ENCODE data around the gene MS4A5.
"Not testable (repeated sequence)": the region's sequence is repeated elsewhere in the genome, so short reads cannot be mapped to it uniquely, and the experiment has no call there.

The MS4A5 gene

DNA sequence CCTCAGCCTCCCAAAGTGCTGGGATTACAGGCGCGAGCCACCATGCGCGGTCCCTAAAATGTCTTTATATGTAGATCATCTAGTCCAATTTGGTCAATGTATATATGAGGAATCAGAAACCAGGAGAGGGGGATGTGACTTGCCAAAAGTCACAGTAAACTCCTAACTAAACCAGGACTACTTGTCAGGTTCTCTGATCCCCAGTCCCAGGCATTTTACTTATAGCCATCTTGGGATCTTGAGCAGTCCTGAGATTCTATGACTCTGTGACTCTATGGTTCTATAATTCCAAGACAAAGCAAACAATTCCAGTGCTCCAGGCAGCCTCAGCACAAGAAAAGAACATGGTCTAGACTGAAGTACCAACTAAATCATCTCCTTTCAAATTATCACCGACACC is at the start of gene MS4A5:
Gene MS4A5, plus strand, starts transcription at position 301 of the 400 bp plus-strand sequence. CDS start 103 bp downstream, outside the sequence.
- no peak for DNase-seq

GRCh38 chr11:60389279-60389910 is 40.0 kb upstream of the MS4A5 start:
- no peak for DNase-seq

DNA sequence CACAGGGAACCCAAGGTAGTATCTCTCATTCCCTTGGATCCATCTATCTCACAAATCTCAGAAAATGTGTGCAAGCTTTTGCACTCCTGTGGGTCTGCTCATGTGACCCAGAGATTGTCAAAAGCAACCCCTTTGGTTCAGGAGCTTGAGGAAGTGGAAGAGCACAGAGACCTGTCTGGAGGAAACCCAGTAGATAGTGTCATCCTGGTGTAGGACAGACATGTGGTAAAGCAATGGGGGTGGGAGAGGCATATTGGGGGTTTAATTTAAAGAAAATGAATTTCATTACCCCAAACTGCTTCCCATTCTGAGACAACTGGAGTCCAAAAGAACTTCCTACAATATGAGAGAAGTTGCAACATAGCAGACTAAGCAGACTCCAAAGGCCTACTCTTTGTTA is 39.0 kb upstream of the MS4A5 start:
- no peak for DNase-seq

DNA sequence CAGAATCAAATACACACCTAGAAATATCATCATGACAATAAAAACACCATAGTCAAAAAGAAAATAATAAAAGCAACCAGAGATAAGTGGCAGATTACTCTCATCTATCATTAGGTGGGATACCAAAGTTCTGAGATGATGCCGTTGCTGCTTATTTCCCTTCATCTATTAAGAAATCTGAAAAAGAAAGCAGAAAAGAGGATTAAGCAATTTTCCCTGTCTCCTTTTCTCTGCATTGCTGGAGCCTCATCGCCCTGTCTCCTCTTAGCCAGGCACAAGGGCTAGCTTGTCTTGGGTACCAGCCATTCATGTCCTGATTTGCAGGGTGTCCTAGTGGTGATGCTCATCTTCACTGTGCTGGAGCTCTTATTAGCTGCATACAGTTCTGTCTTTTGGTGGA is 37.0 kb upstream of the MS4A5 start:
- no peak for DNase-seq

- DNase-seq, result no peak
Observed at GRCh38 chr11:60393016-60393415, 36.4 kb upstream of the MS4A5 start.

DNA sequence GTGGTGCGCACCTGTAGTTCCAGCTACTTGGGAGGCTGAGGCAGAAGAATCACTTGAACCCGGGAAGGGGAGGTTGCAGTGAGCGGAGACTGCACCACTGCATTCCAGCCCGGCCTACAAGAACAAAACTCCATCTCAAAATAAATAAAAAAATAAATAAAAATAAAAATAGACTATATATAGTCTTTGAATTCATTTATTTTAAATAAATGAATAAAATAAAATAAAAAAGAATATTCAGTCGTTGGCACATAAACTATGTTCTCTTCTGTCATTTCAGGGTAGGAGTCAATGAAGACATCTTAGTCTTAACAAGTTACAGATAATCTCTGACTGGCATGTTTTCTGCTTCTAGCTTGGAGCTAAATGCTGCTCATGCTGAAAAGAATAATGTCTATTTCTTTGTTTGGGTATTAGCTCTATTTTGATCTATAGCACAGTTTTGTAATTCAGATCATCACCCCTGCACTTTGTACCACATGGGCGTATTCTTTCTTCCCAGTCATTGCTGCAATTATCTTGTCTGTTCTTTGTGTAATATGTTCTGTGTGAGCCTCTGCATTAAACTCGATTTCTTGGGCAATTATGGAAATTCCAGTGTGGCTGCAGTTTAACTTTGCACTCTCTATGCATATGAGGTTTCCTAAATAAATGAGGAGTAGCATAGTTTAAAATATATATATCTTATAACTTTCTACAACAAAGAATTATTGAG is 34.5 kb upstream of the MS4A5 start:
- no peak for DNase-seq

GRCh38 chr11:60396382-60396781 is 33.0 kb upstream of the MS4A5 start, which contains the start of gene MS4A14:
MS4A14 (plus strand) TSS chr11:60396459; CDS start chr11:60396579, 120 bp downstream.
- DNase-seq, result no peak

DNA sequence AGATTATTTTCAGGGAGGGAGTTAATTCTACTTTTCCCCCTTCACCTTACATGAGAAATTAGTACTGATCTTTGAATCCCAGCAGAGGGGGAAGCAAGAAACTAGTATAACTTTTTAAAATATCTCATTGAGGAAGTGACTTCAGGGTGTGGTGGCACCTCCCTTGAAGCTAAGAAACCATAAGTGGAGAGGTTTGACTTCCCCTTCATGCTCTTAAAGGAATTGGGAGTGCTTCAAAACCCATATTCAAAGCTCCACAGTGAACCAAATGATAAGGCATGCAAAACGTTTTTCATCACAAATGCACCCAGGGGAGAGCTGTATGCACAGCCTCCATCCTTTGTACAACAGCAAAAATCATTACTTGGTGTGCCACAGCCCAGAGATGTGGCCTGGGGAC is 32.6 kb upstream of the MS4A5 start:
- DNase-seq, result no peak

GRCh38 chr11:60420015-60420414 is 9.4 kb upstream of the MS4A5 start:
- no peak for DNase-seq

DNA sequence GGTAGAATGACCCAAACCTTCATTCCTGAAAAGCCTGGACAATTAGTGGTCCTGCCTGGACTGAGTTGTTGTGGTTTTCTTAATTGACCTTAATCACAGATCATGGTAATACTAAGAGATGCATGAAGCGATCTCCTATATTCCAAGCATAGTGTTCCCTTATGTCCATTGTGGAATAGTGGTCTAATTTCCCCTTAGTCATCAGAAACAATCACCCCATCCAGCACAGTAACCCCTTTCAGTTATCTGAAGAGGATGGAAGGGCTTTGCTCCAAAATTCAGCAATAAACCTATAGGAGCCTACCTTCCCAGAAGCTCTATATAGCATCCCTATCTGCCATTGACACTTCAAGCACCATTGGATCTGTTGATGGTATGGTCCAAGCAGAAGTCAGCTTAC is 6.8 kb upstream of the MS4A5 start:
- DNase-seq, result no peak

DNA sequence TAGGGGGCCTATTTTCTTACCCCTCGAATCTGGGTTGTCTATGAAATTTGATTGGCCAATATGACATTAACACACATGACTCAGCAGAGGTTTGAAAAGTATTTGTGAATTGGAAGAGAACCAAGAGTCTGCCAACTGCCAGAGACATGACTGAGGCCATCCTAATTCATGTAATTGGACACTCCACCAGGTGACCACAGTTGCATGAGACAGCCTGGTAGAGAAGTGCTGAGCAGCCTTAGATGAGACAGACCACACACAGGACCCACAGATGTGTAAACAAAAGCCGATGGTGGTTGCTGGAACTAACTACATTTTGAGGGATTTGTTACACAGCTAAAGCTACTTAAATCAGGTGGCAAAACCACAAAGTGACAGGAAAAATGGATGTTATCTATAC is 855 bp upstream of the MS4A5 start:
- DNase-seq, result no peak

- no peak for DNase-seq
Observed at GRCh38 chr11:60431251-60431650, 1.9 kb downstream of the MS4A5 start.

GRCh38 chr11:60433401-60433800 is 4.0 kb downstream of the MS4A5 start:
- no peak for DNase-seq

- no peak for DNase-seq
Observed at GRCh38 chr11:60447070-60447469, 17.7 kb downstream of the MS4A5 start.

- no peak for DNase-seq
Observed at GRCh38 chr11:60447846-60448245, 18.5 kb downstream of the MS4A5 start.

DNA sequence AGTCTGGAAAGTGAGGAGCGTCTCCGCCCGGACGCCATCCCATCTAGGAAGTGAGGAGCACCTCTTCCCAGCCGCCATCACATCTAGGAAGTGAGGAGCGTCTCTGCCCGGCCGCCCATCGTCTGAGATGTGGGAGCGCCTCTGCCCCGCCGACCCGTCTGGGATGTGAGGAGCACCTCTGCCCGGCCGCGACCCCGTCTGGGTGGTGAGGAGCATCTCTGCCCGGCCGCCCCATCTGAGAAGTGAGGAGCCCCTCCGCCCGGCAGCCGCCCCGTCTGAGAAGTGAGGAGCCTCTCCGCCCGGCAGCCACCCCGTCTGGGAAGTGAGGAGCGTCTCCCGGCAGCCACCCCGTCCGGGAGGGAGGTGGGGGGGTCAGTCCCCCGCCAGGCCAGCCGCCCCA is 21.8 kb downstream of the MS4A5 start:
- not testable (repeated sequence) for DNase-seq

DNA sequence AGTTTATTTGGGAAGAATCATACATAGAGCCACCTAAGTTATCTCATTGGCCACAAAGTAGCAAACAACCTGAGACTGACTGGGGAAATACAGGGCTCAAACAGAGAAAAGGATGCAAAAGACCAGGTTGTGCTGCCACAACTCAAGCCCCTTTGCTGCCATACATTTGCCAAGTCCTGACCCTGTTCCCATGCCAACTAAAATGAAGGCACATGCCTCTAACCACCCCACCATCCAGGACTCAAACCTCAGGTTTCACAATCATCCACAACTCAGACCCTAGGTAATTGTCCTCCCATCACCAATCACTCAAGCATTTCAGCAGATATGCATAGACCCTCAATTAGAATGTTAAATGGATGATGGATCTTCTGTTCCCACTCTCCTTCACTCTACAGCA is 24.8 kb downstream of the MS4A5 start:
- no peak for DNase-seq

- DNase-seq, result no peak
Observed at GRCh38 chr11:60455531-60456042, 26.2 kb downstream of the MS4A5 start, which contains the start of gene MS4A1. MS4A1 (plus strand) TSS chr11:60455847; CDS start chr11:60462375, 6,528 bp downstream.

DNA sequence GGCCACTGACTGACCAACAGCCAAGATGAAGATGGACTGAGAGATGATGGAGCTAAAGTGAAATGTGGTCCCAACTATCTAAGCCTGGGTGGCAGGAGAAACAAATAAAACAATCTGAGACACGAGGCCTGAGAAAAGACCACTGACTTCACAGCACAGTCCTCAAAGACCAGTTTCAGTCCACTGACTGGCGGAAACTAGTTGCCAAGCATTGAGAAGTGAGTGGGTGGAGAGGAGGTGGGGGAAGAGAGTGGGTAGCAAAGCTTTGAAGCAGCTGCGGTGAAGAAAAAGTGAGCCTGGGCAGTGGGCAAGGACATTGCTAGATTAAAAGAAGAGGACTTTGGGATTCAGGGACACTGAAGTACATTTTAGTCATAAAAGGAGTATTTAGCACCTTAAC is 28.2 kb downstream of the MS4A5 start:
- DNase-seq, result no peak

GRCh38 chr11:60459345-60459744 is 30.0 kb downstream of the MS4A5 start:
- DNase-seq, result no peak

DNA sequence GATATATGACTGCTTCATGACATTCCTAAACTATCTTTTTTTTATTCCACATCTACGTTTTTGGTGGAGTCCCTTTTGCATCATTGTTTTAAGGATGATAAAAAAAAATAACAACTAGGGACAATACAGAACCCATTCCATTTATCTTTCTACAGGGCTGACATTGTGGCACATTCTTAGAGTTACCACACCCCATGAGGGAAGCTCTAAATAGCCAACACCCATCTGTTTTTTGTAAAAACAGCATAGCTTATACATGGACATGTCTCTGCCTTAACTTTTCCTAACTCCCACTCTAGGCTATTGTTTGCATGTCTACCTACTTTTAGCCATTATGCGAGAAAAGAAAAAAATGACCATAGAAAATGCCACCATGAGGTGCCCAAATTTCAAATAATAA is 39.5 kb downstream of the MS4A5 start:
- no peak for DNase-seq

- DNase-seq, result no peak
Observed at GRCh38 chr11:60469723-60470122, 40.4 kb downstream of the MS4A5 start.

- DNase-seq, result no peak
Observed at GRCh38 chr11:60477035-60477445, 47.7 kb downstream of the MS4A5 start.

DNA sequence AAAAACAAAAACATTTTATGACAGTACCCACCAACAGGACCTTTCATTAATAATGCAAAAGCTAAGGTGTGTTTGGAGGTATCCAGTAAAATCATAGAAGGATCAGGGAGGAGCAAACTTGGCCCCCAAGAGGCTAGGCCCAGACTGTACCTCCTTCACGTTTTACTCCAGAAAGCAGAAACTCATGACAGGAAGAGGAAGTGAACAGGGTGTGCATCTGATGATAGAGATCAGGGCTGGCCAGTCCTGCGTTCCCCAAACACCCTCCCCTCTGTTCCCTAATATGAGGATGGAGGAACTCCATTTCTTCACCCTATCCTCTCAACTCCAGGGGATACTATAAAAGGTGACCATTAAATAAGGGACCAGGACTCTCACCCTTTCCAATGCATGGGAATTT is 53.0 kb downstream of the MS4A5 start:
- no peak for DNase-seq

All from COR-L47 (cell line).